ENCODE results near the gene COLEC11.
"Not testable (repeated sequence)": the region's sequence is repeated elsewhere in the genome, so short reads cannot be mapped to it uniquely, and the experiment has no call there.

The COLEC11 gene

GRCh38 chr2:3656762-3657721, 62.1 kb downstream of the COLEC11 start:
- DNase-seq (ENCODE audit: low read depth): no peak
- TF ChIP-seq CTCF (IDR thresholded peaks at IDR 0.05; ENCODE audit: control insufficient read depth, extremely low read depth, insufficient read depth): no peak
- H3K4me3 ChIP-seq (ENCODE audit: low read depth, low read length): no peak overlapping the region

DNA sequence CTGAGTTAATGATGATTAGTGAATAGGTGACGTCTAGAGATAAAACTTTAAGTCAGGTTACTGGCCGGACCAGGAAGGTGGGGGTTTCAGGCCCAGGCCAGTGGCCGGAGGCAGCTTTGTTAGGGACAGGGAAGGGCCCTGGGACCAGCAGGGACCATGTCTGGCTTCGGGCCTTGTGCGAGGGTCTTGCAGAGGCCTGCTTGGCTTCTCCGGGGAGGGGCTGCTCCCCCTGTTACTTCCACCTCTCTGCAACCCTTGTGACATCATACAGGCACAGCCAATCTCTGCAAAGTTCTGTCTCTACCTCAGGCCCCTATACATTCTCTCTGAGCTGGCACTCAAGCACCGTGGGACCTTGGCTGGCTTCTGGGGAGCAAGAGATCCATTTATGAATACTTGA, 63.0 kb downstream of the COLEC11 start, which contains the start of gene ALLC:
Gene ALLC, plus strand, starts transcription at position 320 of the 400 bp plus-strand sequence. CDS start 12,958 bp downstream, outside the sequence.
- no peak within 1 kb of the TSS for H3K4me3 ChIP-seq (ENCODE audit: low read depth, low read length)
- TF ChIP-seq CTCF (IDR thresholded peaks at IDR 0.05; ENCODE audit: control insufficient read depth, extremely low read depth, insufficient read depth): no peak
- DNase-seq (ENCODE audit: low read depth): no peak

DNA sequence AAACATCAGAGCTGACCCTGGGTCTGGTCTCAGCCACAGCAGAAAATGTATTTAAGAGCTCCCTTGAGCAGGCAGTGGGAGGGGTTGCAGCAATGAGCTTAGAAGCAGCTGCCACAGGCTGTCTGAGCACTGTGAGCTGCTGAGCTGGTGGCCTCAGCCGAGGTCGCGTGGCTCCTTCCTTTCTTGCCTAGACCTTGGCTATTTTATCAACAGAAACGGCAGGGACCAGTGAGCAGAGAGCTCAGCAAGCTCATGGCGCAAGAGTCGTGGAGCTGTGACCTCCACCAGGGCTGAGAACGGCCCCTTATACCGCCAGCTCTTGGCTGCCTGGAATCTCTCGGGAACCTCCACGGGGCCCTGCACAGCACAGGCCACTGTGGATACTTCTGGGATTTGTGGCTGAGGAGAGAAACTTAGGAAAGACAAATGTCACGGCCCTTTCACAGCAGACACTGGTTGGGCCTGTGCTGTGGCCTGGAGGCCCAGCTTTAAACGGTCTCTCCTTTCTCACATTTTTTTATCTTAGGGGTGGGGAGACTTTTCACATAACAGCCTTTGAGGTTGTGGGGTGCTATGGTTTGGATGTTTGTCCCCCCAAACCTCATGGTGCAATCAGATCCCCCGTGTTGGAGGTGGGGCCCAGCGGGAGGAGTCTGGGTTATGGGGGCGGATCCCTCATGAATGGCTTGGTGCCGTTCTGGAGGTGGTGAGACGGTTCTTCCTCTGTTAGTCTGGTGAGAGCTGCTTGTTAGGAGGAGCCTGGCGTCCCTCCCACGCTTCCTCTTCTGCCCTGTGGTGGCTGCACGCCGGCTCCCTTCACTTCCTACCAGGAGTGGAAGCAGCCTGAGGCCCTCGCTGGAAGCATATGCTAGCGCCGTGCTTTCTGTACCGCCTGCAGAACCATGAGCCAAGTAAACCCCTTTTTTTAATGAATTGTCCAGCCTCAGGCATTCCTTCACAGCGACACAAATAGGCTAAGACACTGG, 64.8 kb downstream of the COLEC11 start:
- H3K4me3 ChIP-seq (ENCODE audit: low read depth, low read length): no peak overlapping the region
- no peak for DNase-seq (ENCODE audit: low read depth)
- no peak for TF ChIP-seq CTCF (IDR thresholded peaks at IDR 0.05; ENCODE audit: control insufficient read depth, extremely low read depth, insufficient read depth)

GRCh38 chr2:3660640-3661039, 65.7 kb downstream of the COLEC11 start:
- not testable (repeated sequence) for DNase-seq (ENCODE audit: low read depth)

DNA sequence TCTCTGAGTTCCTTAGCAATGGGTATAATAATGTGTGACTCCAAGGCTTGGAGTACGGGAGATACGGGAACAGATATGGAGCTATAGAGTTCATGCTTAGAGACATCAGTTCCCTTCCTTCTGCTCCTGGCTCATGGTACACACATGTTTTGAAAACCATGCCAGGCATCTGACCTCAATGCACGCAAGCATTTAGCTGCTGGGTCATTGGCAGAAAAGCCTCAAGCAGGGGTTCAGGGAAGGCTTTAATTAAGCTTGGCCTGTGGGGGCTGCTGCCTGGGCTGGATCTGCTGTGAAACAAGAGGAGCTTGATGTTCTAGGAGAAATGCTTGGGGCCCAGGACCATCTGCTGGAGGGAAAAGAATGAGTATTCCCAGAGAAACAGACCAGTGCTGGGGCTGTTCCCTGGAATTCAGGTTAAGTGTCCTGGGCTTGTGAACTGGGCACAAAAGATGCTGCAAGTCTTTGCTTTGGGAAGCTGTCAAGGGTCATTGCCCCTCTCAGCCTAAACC, 66.3 kb downstream of the COLEC11 start:
- H3K4me3 ChIP-seq (ENCODE audit: low read depth, low read length): no peak overlapping the region
- DNase-seq (ENCODE audit: low read depth): no peak
- TF ChIP-seq CTCF (IDR thresholded peaks at IDR 0.05; ENCODE audit: control insufficient read depth, extremely low read depth, insufficient read depth): no peak

More at GRCh38 chr2:3660640-3661039, 65.7 kb downstream of the COLEC11 start:
- not testable (repeated sequence) for H3K4me3 ChIP-seq (ENCODE audit: low read depth, low read length)

DNA sequence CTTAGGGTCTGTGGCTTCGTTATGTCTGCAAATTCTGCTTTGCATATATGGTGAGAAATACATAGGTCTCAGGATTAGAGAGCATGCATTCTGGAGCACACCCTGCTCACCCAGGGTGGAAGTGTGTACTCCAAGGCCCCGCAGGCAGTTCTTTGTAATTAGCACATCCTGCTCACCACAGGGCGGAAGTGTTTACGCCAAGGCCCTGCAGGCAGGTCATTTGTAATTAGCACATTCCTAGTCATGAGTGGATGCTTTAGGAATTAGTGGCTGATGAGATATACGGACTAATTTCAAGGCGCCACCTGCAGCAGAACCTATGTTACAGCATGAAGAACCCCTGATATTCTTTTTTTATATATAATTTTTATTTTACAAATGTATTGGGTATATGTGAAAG, 67.3 kb downstream of the COLEC11 start:
- H3K4me3 ChIP-seq (ENCODE audit: low read depth, low read length): no peak overlapping the region
- no peak for TF ChIP-seq CTCF (IDR thresholded peaks at IDR 0.05; ENCODE audit: control insufficient read depth, extremely low read depth, insufficient read depth)
- no peak for DNase-seq (ENCODE audit: low read depth)
